RPMI7951 (cell line): Measurements from ENCODE around the gene REXO5. TPM values are rescaled to one million over a fixed set of nuclear protein-coding genes. Genes with fewer than 3 reads are reported as not detected.
"Not testable (repeated sequence)": the region's sequence is repeated elsewhere in the genome, so short reads cannot be mapped to it uniquely, and the experiment has no call there.

Experiments used
- DNase-seq: peaks from one replicate; pipeline ENCODE4 v3.0.0-alpha.2; 2012; ENCODE audit warnings: low read depth
- total RNA-seq: library from RNA; depleted of rRNA; stranded (reverse); fragments of >200 nt; shearing (Covaris generic); gene quantifications from 2 replicates; pipeline ENCODE4 v1.2.3, GENCODE V29; 2014; rRNA removed

REXO5 gene
- total RNA-seq = 8.6 and 12.5 TPM in 2 replicates

GRCh38 chr16:20806168-20807050 is at the start of gene REXO5, which contains the start of gene ERI2:
REXO5 (plus strand) TSS chr16:20806527; CDS start chr16:20806954, 427 bp downstream.
ERI2 (minus strand) TSS chr16:20806472; CDS start chr16:20806430, 42 bp downstream.
- DNase-seq = peak; percentile 94

- DNase-seq = no peak
Observed at GRCh38 chr16:20760346-20760745, 46.0 kb upstream of the REXO5 start.

- no peak for DNase-seq
Observed at GRCh38 chr16:20761175-20761574, 45.2 kb upstream of the REXO5 start.

GRCh38 chr16:20762404-20763123 is 43.8 kb upstream of the REXO5 start:
- DNase-seq = no peak

DNA sequence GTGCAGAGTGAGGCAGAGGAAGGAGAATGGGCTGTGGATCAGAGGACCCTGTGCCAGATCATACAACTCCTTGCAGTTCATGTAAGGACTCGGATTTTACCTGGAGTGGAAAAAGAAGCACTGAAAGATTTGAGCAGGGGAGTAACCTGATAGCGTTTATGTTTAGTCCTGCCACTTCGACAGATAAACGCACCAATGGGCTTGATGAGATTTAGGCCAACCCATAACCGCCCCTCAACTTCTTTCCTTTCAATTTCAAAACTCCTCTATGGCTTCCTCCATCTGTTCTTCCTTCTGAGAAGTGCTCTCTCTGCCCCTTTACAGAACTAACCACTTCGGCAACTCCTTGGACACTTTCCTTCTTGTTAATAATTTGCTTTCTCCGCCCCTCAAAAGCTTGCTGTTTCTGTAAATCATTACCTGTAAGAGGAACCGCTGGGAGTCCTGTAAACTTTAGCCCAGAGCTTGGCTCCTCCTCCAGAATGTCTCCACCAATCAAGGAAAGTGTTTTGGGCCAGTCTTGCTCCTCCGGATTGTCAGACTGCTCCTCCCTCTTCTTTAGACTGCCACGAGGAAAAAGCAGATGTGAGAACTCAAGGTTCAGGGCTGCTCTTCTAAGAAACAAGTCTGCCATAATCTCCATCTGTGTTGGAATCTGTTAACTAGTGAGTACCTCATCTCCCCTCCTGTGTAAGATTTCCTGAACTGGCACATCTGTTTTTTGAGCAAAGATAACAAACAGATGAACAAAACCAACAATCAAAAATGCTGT is 42.7 kb upstream of the REXO5 start, which contains the start of gene ACSM3:
ACSM3 (plus strand) TSS at position 554 of the 772 bp plus-strand sequence. CDS start 6,021 bp downstream, outside the sequence.
- peak; percentile 78 for DNase-seq

DNA sequence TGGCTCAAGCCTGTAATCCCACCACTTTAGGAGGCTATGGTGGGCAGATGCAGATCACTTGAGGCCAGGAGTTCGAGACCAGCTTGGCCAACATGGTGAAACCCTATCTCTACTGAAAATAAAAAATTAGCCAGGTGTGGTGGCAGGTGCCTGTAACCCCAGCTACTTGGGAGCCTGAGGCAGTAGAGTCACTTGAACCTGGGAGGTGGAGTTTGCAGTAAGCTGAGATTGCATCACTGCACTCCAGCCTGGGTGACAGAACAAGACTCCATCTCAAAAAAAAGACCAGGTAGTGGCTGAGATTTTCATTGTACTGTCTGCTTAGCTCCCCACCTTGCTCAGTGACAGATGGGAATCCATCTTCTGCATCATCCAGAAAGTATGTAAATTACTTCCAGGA is 41.9 kb upstream of the REXO5 start:
- DNase-seq = not testable (repeated sequence)

DNA sequence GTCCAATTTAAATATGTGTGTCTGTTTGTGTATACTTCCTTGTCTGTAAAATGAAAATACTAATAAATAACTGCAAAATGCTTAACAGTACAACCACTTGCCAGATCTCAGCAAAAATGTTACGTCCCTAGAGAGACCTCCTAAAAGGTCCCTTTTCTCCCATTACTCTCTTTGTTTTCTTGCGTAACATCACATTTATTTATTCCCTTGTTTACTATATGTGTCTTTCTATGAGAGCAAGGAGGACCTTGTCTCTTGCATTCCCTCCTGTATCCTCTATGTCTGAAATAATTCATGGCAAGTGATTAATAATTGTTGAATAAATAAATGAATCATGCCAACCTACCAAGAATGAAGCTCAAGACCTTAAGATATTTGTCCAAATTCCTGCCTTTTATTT is 40.6 kb upstream of the REXO5 start:
- no peak for DNase-seq

- no peak for DNase-seq
Observed at GRCh38 chr16:20766294-20766693, 40.0 kb upstream of the REXO5 start.

DNA sequence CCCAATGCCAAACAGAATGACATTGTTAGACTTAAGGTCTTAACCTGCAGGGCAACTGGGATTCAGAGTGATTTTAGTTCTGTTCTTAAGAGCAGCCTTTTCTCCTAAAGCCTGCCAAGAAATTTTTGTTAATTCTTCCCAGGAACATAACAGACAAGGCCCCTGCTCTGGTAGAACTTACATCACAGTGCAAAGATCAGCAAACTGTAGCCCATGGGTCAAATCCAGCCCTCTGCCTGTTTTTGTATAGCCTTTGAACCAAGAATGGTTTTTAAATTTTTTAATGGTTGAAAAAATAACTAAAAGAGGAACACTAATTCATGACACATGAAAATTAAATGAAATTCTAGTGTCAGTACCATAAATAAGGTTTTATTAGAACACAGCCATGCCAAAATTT is 38.8 kb upstream of the REXO5 start:
- DNase-seq = no peak

GRCh38 chr16:20768121-20768520 is 38.2 kb upstream of the REXO5 start:
- DNase-seq = no peak

DNA sequence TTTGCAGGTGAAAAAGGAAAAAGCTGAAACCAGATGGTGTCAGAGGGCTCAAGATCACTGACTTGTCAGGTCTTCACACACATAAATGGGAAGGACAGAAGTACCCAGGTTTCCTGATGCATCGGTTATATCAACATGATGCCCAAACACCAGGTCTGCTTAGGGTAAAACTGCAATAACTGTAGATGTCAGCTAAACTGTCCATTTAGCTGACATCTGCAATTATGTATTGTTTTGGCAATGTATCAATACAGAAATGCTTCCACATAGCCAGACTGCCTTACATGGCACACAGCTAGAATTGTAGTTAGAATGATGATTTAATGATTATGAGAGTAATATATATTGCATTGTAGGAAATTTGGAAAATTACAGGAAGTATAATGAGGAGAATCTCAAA is 37.5 kb upstream of the REXO5 start:
- DNase-seq = no peak

DNA sequence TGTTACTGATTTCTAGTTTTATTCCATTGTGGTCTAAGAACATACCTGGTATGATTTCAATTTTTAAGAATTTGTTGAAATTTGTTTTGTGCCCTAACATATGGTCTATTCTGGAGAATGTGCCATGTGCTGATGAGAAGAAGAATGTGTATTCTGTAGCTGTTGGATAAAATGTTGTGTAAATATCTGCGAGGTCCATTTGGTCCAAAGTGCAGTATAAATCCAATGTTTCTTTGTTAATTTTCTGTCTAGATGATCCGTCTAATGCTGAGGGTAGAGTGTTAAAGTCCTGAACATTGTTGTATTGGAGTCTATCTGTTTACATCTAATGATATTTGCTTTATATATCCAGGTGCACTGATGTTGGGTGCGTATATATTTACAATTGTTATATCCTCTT is 32.6 kb upstream of the REXO5 start:
- DNase-seq = no peak

- peak; percentile 75 for DNase-seq
Observed at GRCh38 chr16:20774703-20775362, 31.5 kb upstream of the REXO5 start.

DNA sequence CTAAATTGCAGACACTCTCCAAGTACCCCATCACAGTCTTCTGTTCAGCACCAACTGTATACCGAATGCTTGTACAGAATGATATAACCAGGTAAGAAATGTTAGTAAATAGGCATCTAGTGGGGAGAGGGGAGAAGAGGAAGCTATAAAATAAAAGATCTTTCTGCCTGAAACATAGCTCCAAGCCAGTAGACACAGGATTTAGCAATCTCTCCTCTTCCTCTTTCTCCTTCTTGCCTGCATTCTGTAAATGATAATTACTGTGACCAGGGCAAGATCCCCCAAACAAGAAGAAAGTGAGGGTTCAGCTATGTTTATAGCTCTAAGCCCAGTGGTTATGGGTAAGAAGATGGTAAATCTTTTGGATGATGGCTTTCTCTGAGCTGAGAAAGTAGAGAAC is 24.6 kb upstream of the REXO5 start:
- DNase-seq = no peak

DNA sequence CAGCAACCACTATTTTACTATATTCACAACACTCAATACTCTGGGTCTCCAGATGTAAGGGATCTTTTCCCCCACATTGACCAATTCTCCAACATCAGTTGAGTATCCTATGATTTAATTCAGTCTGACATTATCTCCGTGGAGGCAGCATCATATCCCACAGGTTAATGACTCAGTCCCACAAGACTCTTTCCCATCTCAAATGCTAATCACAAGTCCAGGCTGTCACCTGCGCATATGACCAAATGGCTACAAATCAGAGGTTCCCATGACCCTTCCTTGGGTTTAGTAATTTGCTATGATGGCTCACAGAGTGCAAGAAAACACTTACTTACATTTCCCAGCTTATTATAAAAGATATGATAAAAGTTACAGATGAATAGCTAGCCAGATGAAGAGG is 23.9 kb upstream of the REXO5 start:
- no peak for DNase-seq

DNA sequence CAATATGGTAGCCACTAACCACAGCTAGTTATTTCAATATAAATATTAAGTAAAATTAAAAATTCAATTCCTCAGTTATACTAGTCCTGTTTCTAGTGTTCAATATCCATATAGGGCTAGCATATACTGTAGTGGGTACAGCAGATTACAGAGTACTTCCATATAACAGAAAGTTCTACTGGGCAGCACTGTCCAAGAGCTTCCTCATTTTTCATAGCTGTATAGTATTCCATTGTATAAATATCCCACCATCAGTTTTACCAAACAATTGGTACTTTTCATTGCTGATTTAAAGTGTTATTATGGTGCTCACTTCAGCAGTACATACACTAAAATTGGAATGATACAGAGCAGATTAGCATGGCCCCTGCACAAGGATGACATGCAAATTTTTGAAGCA is 22.1 kb upstream of the REXO5 start:
- no peak for DNase-seq

DNA sequence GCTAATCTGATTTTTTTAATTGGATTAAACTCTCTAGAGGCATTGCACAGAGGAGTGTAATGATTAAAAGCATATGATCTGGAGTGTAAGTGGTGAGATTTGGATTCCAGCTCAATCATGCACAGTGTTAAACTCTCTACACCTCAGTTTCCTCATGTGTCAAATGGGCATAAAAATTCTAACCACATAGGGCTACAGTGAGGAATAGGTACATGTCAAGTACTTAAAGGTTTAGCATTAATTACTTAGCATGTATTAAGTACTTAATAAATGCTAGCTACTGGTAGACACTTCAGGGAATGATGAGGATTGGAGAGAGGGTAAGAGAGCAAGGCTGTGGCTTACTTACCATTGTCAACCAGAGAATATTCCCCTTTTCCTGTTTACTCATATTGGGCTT is 17.2 kb upstream of the REXO5 start:
- no peak for DNase-seq

GRCh38 chr16:20791923-20792612 is 14.3 kb upstream of the REXO5 start:
- DNase-seq = no peak

- no peak for DNase-seq
Observed at GRCh38 chr16:20798364-20798763, 8.0 kb upstream of the REXO5 start.

- no peak for DNase-seq
Observed at GRCh38 chr16:20799599-20799998, 6.7 kb upstream of the REXO5 start.

GRCh38 chr16:20801278-20801677 is 5.0 kb upstream of the REXO5 start:
- DNase-seq = no peak
